ENCODE measurements around the gene NOP16. TPM values are rescaled to one million over a fixed set of nuclear protein-coding genes. Genes with fewer than 3 reads are reported as not detected.

The NOP16 gene
- total RNA-seq, 2 experiments from 2014 or later: 71.8 to 75.1 TPM

GRCh38 chr5:176400382-176401156, 12.2 kb upstream of the NOP16 start:
- Mint-ChIP-seq H3K4me3 (no peak overlapping the region), H3K27ac (no peak overlapping the region)
- CTCF ChIA-PET: no interaction called here

GRCh38 chr5:176397736-176398420, 9.5 kb upstream of the NOP16 start:
- H3K27ac Mint-ChIP-seq: no peak overlapping the region
- DNase-seq: no peak
- H3K27me3 Mint-ChIP-seq: no peaks in the 10 kb centered on the region
- H3K9me3 Mint-ChIP-seq: no peaks in the 10 kb centered on the region
- H3K36me3 Mint-ChIP-seq (ENCODE audit: low read depth): peaks cover 7% of the 10 kb centered on the region
- ChIA-PET POLR2A (interaction anchor here (1.1 kb wide), 1 partner anchor 9 kb away, joined by 4 read pairs; no protein-coding TSS in a partner anchor), CTCF (no interaction called here)
- no peak overlapping the region for H3K4me3 Mint-ChIP-seq
- no peak for TF ChIP-seq CTCF (IDR thresholded peaks at IDR 0.05)
- H3K4me1 Mint-ChIP-seq (ENCODE audit: low read depth): no peaks in the 10 kb centered on the region
- ATAC-seq: no peak
- intact Hi-C loops (cut with micrococcal nuclease): no loop called here

More at GRCh38 chr5:176400382-176401156, 12.2 kb upstream of the NOP16 start:
- no peaks in the 10 kb centered on the region for H3K9me3 Mint-ChIP-seq
- no peak for DNase-seq
- no peaks in the 10 kb centered on the region for H3K27me3 Mint-ChIP-seq
- no peaks in the 10 kb centered on the region for H3K4me1 Mint-ChIP-seq (ENCODE audit: low read depth)
- TF ChIP-seq CTCF (IDR thresholded peaks at IDR 0.05): no peak
- POLR2A ChIA-PET: no interaction called here
- intact Hi-C loops (cut with micrococcal nuclease): no loop called here
- H3K36me3 Mint-ChIP-seq (ENCODE audit: low read depth): peaks cover 3% of the 10 kb centered on the region
- no peak for ATAC-seq

- TF ChIP-seq CTCF (IDR thresholded peaks at IDR 0.05): no peak
- H3K27me3 Mint-ChIP-seq: no peaks in the 10 kb centered on the region
- peaks cover 10% of the 10 kb centered on the region for H3K36me3 Mint-ChIP-seq (ENCODE audit: low read depth)
- peak overlapping the region; percentile 14 for H3K27ac Mint-ChIP-seq
- H3K4me1 Mint-ChIP-seq (ENCODE audit: low read depth): no peaks in the 10 kb centered on the region
- H3K9me3 Mint-ChIP-seq: no peaks in the 10 kb centered on the region
- intact Hi-C loops (cut with micrococcal nuclease): no loop called here
- ChIA-PET CTCF (no interaction called here), POLR2A (no interaction called here)
- ATAC-seq (no peak), DNase-seq (no peak)
- no peak overlapping the region for H3K4me3 Mint-ChIP-seq
Measured at GRCh38 chr5:176396330-176396729, 7.9 kb upstream of the NOP16 start.

GRCh38 chr5:176394881-176395675, 6.7 kb upstream of the NOP16 start:
- ATAC-seq (no peak), DNase-seq (no peak)
- no peak overlapping the region for H3K4me3 Mint-ChIP-seq
- intact Hi-C loops (cut with micrococcal nuclease): no loop called here
- H3K27ac Mint-ChIP-seq: no peak overlapping the region
- ChIA-PET POLR2A (interaction anchor here (0.6 kb wide), 1 partner anchor 156 kb away, joined by 3 read pairs; no protein-coding TSS in a partner anchor), CTCF (no interaction called here)
- H3K27me3 Mint-ChIP-seq: no peaks in the 10 kb centered on the region
- H3K36me3 Mint-ChIP-seq (ENCODE audit: low read depth): peaks cover 19% of the 10 kb centered on the region
- H3K9me3 Mint-ChIP-seq: no peaks in the 10 kb centered on the region
- H3K4me1 Mint-ChIP-seq (ENCODE audit: low read depth): no peaks in the 10 kb centered on the region
- no peak for TF ChIP-seq CTCF (IDR thresholded peaks at IDR 0.05)

Measured in activated CD8-positive, alpha-beta T cell treated with anti-CD3 and anti-CD28 coated beads for 36 hours (primary cell).